KMS-11 (cell line): Measurements from ENCODE around the gene LCAT.

Experiments used
- H2AFZ ChIP-seq: fragments of 200-600 bp; sonication (generic); 2 replicates; pipeline ENCODE4 v1.6.1; 2016; ENCODE audit warnings: antibody characterized with exemption, mixed run types, low read depth
- H3K27ac ChIP-seq: fragments of 200-600 bp; sonication (generic); 2 replicates; pipeline ENCODE4 v1.6.1; 2016; ENCODE audit warnings: mild to moderate bottlenecking, mixed run types
- H3K27me3 ChIP-seq: fragments of 200-600 bp; sonication (generic); 2 replicates; pipeline ENCODE4 v1.6.1; 2017; ENCODE audit warnings: mild to moderate bottlenecking, low read depth, mixed run types, moderate library complexity; ENCODE audit not compliant: insufficient read depth
- H3K36me3 ChIP-seq: fragments of 200-600 bp; sonication (generic); 2 replicates; pipeline ENCODE4 v1.6.1; 2017; ENCODE audit warnings: mild to moderate bottlenecking, mixed run types; ENCODE audit not compliant: insufficient read depth
- H3K4me1 ChIP-seq: fragments of 200-600 bp; sonication (generic); 2 replicates; pipeline ENCODE4 v1.6.1; 2016; ENCODE audit warnings: mild to moderate bottlenecking, low read depth, mixed run types; ENCODE audit not compliant: poor library complexity, severe bottlenecking
- H3K4me2 ChIP-seq: fragments of 200-600 bp; sonication (generic); 2 replicates; pipeline ENCODE4 v1.7.0; 2016; ENCODE audit warnings: mild to moderate bottlenecking, mixed run types
- H3K4me3 ChIP-seq: fragments of 200-600 bp; sonication (generic); IDR thresholded peaks from 2 replicates; pipeline ENCODE4 v1.6.1; 2017; ENCODE audit warnings: low read depth, low read length, mixed read lengths; ENCODE audit not compliant: insufficient read depth
- H3K79me2 ChIP-seq: fragments of 200-600 bp; sonication (generic); 2 replicates; pipeline ENCODE4 v1.6.1; 2016; ENCODE audit warnings: low read depth, mixed run types; ENCODE audit not compliant: insufficient read depth
- H3K9ac ChIP-seq: fragments of 200-600 bp; sonication (generic); 2 replicates; pipeline ENCODE4 v1.6.1; 2016; ENCODE audit warnings: mild to moderate bottlenecking, mixed run types
- H4K20me1 ChIP-seq: fragments of 200-600 bp; sonication (generic); 2 replicates; pipeline ENCODE4 v1.6.1; 2016; ENCODE audit warnings: mild to moderate bottlenecking, mixed run types; ENCODE audit not compliant: insufficient read depth
- TF ChIP-seq, protein P1 (sequence below): fragments of 200-600 bp; sonication (generic); conservative IDR thresholded peaks from 2 replicates; pipeline ENCODE4 v1.6.1; 2017; ENCODE audit warnings: low read depth, mild to moderate bottlenecking, antibody characterized with exemption, low read length, moderate library complexity, mixed read lengths

LCAT gene

DNA sequence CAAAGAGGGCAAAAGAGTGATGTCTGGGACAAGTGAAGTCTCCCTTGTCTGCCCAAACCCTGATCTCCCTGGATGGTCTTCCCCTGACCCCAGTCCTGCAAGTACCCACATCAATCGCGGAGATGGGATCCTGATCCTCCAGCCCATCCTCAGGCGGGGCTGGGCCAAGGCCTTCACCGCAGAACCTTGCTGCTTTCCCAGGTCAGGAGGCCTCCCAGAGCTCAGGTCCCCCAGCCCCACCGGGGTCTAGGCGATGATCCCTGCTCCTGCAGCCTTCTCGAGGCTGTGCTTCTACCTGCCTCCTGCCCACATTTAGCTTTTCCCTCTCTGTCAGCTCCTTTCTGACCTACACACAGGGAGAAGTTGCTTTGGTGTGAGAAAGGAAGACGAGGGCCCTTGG, 18.2 kb upstream of the LCAT start:
- H3K36me3 ChIP-seq: no peaks in the 10 kb centered on the region
- H3K27me3 ChIP-seq: no peaks in the 10 kb centered on the region
- H3K4me2 ChIP-seq: no peak overlapping the region
- H2AFZ ChIP-seq: no peak overlapping the region
- H3K4me1 ChIP-seq: peaks cover 44% of the 10 kb centered on the region
- no peak overlapping the region for H3K9ac ChIP-seq
- H3K4me3 ChIP-seq: no peak overlapping the region
- TF ChIP-seq, protein P1, sequence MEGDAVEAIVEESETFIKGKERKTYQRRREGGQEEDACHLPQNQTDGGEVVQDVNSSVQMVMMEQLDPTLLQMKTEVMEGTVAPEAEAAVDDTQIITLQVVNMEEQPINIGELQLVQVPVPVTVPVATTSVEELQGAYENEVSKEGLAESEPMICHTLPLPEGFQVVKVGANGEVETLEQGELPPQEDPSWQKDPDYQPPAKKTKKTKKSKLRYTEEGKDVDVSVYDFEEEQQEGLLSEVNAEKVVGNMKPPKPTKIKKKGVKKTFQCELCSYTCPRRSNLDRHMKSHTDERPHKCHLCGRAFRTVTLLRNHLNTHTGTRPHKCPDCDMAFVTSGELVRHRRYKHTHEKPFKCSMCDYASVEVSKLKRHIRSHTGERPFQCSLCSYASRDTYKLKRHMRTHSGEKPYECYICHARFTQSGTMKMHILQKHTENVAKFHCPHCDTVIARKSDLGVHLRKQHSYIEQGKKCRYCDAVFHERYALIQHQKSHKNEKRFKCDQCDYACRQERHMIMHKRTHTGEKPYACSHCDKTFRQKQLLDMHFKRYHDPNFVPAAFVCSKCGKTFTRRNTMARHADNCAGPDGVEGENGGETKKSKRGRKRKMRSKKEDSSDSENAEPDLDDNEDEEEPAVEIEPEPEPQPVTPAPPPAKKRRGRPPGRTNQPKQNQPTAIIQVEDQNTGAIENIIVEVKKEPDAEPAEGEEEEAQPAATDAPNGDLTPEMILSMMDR: no peak
- H3K79me2 ChIP-seq: no peaks in the 10 kb centered on the region
- no peak overlapping the region for H3K27ac ChIP-seq
- no peaks in the 10 kb centered on the region for H4K20me1 ChIP-seq

GRCh38 chr16:67961551-67961957, 17.6 kb upstream of the LCAT start:
- Histone ChIP-seq H3K27ac (no peak overlapping the region), H4K20me1 (no peaks in the 10 kb centered on the region), H3K9ac (no peak overlapping the region), H3K4me2 (no peak overlapping the region), H3K27me3 (no peaks in the 10 kb centered on the region), H3K36me3 (no peaks in the 10 kb centered on the region), H2AFZ (no peak overlapping the region), H3K79me2 (no peaks in the 10 kb centered on the region), H3K4me3 (no peak overlapping the region), H3K4me1 (peaks cover 42% of the 10 kb centered on the region)
- TF ChIP-seq, protein P1: no peak

DNA sequence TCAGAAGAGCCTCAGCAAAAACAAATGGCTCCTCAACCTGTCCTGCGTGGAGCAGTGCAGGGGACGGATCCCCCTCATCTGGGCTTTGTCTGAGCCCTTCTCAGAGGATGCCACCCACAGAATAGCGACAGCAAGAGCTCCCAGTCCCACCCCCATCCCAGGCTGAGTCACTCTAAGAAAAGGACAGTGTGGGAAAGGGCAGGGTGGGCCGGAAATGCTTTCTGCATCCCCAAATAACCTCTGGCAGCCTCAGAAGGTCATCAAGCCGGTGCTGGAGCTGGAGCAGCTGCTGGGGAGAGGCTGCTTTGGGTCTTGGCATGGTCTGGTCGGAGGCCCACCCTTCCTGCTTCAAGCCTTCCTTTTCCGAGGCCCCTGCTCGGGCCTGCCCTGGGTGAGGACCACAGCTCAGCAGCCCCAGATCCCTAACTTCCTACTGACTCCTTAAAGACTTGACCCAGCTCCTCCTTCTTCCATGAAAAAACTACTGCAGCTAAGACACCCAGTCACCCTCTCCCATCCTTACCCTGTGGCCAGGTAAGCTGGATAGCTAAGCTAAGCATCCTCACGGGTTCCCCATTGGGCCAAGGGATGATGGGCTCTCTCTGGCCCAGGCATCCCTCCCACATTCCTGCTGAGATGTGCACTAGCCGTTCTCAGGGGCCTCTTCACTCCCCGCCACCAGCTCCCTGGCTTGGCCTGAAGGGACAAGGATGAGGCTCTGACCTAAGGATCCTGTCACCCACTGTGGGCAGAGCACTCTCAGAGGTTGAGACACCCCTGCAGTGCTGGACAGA, 15.8 kb upstream of the LCAT start:
- Histone ChIP-seq H3K79me2 (no peaks in the 10 kb centered on the region), H4K20me1 (no peaks in the 10 kb centered on the region), H2AFZ (no peak overlapping the region), H3K4me1 (peaks cover 25% of the 10 kb centered on the region), H3K27me3 (no peaks in the 10 kb centered on the region), H3K4me3 (no peak overlapping the region), H3K4me2 (no peak overlapping the region), H3K36me3 (no peaks in the 10 kb centered on the region), H3K9ac (no peak overlapping the region), H3K27ac (no peak overlapping the region)
- TF ChIP-seq, protein P1: no peak

DNA sequence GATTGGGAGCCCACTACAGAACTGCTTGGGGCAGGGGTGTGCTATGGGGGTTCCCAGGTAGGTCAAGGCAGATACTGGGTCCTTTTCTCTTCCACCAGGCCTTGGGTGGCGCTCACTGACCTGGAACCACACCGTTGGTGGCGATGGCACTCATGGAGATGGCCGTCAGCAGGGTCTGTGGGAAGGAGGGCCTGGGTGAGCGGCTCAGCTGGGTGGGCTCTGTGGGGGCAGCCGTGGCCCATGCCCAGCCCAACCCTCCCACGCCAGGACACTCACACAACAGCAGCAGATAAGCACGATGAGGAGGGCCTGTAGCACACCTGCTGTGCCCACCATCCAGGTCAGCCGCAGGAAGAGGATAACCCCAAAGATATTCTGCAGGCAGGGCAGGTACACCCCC, 13.7 kb upstream of the LCAT start:
- Histone ChIP-seq H3K4me2 (no peak overlapping the region), H3K4me1 (peaks cover 4% of the 10 kb centered on the region), H3K79me2 (no peaks in the 10 kb centered on the region), H2AFZ (no peak overlapping the region), H3K27me3 (no peaks in the 10 kb centered on the region), H4K20me1 (no peaks in the 10 kb centered on the region), H3K36me3 (no peaks in the 10 kb centered on the region), H3K27ac (no peak overlapping the region), H3K9ac (no peak overlapping the region), H3K4me3 (no peak overlapping the region)
- TF ChIP-seq, protein P1: no peak
